GM12864 (cell line): Measurements from ENCODE around the gene SNU13.
"Not testable (repeated sequence)": the region's sequence is repeated elsewhere in the genome, so short reads cannot be mapped to it uniquely, and the experiment has no call there.

Experiments
- DNase-seq: peaks from one replicate; pipeline ENCODE4 v3.0.0-alpha.2; 2011; ENCODE audit warnings: low read depth
- H3K4me3 ChIP-seq: 2 replicates; pipeline ENCODE4 v1.5.1; 2011; ENCODE audit warnings: mild to moderate bottlenecking, low read depth, low read length, control low read depth
- CTCF ChIP-seq: IDR thresholded peaks from 2 replicates; pipeline ENCODE4 v1.5.1; 2011; ENCODE audit warnings: low read depth, mild to moderate bottlenecking, moderate library complexity, low read length, control low read depth, inconsistent platforms; ENCODE audit errors: missing control alignments

The SNU13 gene

DNA sequence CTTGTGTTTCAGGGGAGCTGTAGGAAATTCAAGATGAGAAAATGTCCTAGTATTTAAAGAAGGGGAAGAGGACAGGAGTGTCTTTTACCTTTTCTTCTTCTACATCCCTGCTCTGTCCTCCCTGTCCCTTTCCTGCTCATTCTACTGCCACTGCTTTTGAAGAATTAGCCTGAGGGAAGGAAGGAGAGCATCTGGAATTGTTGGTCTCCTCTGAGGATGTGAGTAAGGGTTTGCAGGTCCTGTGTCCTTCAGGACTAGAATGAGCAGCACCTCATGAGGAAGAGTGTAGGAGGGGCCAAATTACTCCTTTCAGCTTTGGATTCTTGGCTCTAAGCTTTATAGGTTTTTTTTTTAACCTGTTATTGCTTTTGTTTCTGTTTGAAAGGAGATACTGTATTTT, 24.2 kb downstream of the SNU13 start:
- no peak for TF ChIP-seq CTCF
- DNase-seq, result no peak
- H3K4me3 ChIP-seq, result no peak overlapping the region

- DNase-seq, H3K4me3 ChIP-seq: not testable (repeated sequence)
Observed at GRCh38 chr22:41663594-41663993, 25.1 kb downstream of the SNU13 start.

- no peak for DNase-seq
- TF ChIP-seq CTCF, result no peak
Observed at GRCh38 chr22:41661713-41662112, 27.0 kb downstream of the SNU13 start.

GRCh38 chr22:41661088-41661487, 27.6 kb downstream of the SNU13 start:
- no peak for TF ChIP-seq CTCF
- no peak overlapping the region for H3K4me3 ChIP-seq
- DNase-seq, result no peak

More at GRCh38 chr22:41661713-41662112, 27.0 kb downstream of the SNU13 start:
- H3K4me3 ChIP-seq, result no peak overlapping the region

DNA sequence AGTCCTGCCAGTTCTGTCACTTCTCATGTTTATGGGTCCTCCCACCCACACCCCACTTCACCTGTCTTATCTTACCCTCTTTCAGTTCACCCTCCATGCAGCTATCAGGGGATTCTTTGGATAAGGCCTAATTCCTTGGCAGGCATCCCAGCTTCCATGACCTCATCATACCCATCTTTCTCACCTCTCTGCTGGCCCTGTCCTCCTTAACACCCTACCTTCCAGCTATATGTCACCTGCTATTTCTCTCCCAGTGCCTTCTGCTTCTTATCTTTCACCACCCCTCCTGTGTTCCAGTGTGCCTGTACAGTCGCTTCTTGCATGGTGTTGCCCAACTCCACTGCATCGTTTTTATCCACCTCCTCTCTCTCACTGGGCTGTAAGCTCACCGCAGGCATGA, 28.3 kb downstream of the SNU13 start:
- no peak for DNase-seq
- TF ChIP-seq CTCF, result no peak
- no peak overlapping the region for H3K4me3 ChIP-seq

DNA sequence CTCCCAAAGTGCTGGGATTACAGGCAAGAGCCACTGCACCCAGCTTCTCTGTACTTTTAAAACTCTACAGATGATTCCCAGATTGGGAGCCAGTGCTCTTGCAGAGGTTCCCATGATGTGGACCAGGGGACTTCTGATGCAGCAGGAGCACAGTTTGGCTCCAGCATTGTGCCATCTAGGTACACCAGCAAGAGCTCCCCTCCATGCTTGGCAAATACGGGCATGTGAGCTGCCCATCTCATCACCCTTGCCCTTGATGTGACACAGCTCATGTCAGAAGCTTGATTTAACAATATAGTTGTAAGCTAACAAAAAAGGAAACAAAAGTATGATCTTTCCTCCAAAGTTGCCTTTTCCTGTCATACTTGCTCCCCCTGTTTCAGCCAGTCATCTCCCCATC, 28.7 kb downstream of the SNU13 start:
- TF ChIP-seq CTCF, result no peak
- DNase-seq, result no peak
- no peak overlapping the region for H3K4me3 ChIP-seq

- DNase-seq, result no peak
- no peak overlapping the region for H3K4me3 ChIP-seq
- TF ChIP-seq CTCF, result no peak
Observed at GRCh38 chr22:41658869-41659268, 29.8 kb downstream of the SNU13 start.

- no peak for TF ChIP-seq CTCF
- no peak overlapping the region for H3K4me3 ChIP-seq
- DNase-seq, result no peak
Observed at GRCh38 chr22:41657709-41658108, 31.0 kb downstream of the SNU13 start.
